ENCODE data around the gene NANOS1.
"Not testable (repeated sequence)": the region's sequence is repeated elsewhere in the genome, so short reads cannot be mapped to it uniquely, and the experiment has no call there.

The NANOS1 gene

GRCh38 chr10:119020627-119020946 is 8.9 kb upstream of the NANOS1 start:
- peak; percentile 22 for DNase-seq

- DNase-seq = no peak
Observed at GRCh38 chr10:119022846-119023552, 6.5 kb upstream of the NANOS1 start.

GRCh38 chr10:119023553-119023868 is 6.0 kb upstream of the NANOS1 start:
- no peak for DNase-seq

GRCh38 chr10:119024882-119025281 is 4.6 kb upstream of the NANOS1 start:
- no peak for DNase-seq

- DNase-seq = no peak
Observed at GRCh38 chr10:119025336-119025735, 4.2 kb upstream of the NANOS1 start.

GRCh38 chr10:119025776-119026175 is 3.7 kb upstream of the NANOS1 start:
- DNase-seq = no peak

GRCh38 chr10:119026301-119027110 is 3.0 kb upstream of the NANOS1 start:
- no peak for DNase-seq

GRCh38 chr10:119028445-119028899 is 1.0 kb upstream of the NANOS1 start:
- DNase-seq = not testable (repeated sequence)

GRCh38 chr10:119028900-119029612 is 458 bp upstream of the NANOS1 start:
- DNase-seq = peak; percentile 75

- peak; percentile 33 for DNase-seq
Observed at GRCh38 chr10:119030421-119031250, 1.1 kb downstream of the NANOS1 start.

- DNase-seq = no peak
Observed at GRCh38 chr10:119031496-119032059, 2.1 kb downstream of the NANOS1 start.

GRCh38 chr10:119039161-119039560 is 9.6 kb downstream of the NANOS1 start:
- no peak for DNase-seq

GRCh38 chr10:119041326-119041725 is 11.8 kb downstream of the NANOS1 start:
- DNase-seq = no peak

- DNase-seq = no peak
Observed at GRCh38 chr10:119042169-119042568, 12.7 kb downstream of the NANOS1 start.

- no peak for DNase-seq
Observed at GRCh38 chr10:119045561-119045960, 16.0 kb downstream of the NANOS1 start.

GRCh38 chr10:119049361-119049760 is 19.8 kb downstream of the NANOS1 start:
- no peak for DNase-seq

GRCh38 chr10:119049777-119050176 is 20.3 kb downstream of the NANOS1 start:
- no peak for DNase-seq

- no peak for DNase-seq
Observed at GRCh38 chr10:119051775-119052174, 22.3 kb downstream of the NANOS1 start.

GRCh38 chr10:119055472-119055871 is 26.0 kb downstream of the NANOS1 start:
- no peak for DNase-seq

GRCh38 chr10:119058010-119058409 is 28.5 kb downstream of the NANOS1 start:
- DNase-seq = no peak

- no peak for DNase-seq
Observed at GRCh38 chr10:119059557-119059956, 30.0 kb downstream of the NANOS1 start.

GRCh38 chr10:119060107-119060506 is 30.6 kb downstream of the NANOS1 start:
- no peak for DNase-seq

- DNase-seq = no peak
Observed at GRCh38 chr10:119061352-119061751, 31.8 kb downstream of the NANOS1 start.

All from stimulated activated naive CD4-positive, alpha-beta T cell treated with Interleukin-2 at 50 U/mL for 16 hours (primary cell).